Retina (tissue), 1 donor: ENCODE results near the gene KLRK1.
"Not testable (repeated sequence)": the region's sequence is repeated elsewhere in the genome, so short reads cannot be mapped to it uniquely, and the experiment has no call there.

Source experiments
- DNase-seq: peaks from one replicate; pipeline ENCODE4 v3.0.0-alpha.2; 2016

KLRK1 gene

DNA sequence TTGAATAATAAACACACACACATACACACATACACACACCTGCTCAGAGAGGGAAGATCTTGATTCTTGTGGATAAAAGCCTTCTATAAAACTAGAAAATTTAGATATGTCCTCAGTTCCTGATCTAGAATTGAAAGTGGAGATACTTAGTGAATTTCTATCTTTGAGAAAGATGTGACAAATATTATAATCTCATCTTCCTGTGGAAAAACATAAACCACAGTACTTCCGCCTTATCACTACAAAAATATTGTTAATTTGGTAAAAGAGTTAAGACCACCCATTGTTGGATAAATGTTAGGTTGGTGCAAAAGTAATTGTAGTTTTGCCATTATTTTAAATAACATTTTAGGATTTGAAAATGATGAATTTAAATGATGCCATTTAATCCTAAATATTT is at the start of gene KLRK1:
Gene KLRK1, minus strand, starts transcription at position 138 of the 400 bp plus-strand sequence. CDS start 1,231 bp downstream, outside the sequence.
- no peak for DNase-seq

DNA sequence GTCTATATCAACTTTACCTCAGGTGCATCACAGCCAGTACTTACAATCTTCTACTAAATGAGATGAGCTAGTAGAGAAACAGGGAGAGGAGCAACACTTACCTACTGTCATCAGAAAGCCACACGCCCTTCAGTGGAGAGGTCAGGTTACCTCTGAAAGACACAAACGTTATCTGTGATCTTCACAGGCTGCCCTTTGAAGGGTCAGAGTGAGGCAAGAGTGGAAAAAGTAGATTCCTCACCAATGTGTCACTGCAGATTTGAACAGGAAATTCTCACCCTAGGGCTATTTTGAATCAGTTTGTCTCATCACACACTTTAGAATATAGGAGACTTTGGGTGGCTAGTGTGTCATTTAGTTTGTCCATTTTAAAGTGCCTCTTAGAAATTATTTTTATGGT is 47.8 kb upstream of the KLRK1 start:
- DNase-seq: not testable (repeated sequence)

DNA sequence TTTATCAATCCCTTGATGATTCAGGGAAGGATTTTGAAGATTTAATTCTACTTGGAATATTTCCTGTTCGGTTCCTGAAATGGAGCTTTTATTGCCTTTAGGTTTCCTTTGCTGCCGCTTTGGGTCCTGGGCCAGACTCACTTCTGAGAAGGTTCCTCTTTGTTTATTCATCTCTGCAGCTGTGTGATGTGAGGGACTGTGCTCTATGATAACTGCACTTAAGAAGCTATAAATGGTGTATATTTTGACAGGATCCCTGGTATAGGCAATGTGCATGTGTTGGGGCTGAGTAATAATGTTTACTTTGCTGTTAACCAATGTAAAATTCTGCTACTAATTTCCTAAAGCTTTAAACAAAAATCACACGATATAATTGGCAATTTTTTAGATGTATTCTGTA is 46.0 kb upstream of the KLRK1 start, which contains the start of gene KLRC2:
Gene KLRC2, minus strand, starts transcription at position 195 of the 400 bp plus-strand sequence. Its CDS starts 24 bp downstream, at position 171.
- DNase-seq: not testable (repeated sequence)

DNA sequence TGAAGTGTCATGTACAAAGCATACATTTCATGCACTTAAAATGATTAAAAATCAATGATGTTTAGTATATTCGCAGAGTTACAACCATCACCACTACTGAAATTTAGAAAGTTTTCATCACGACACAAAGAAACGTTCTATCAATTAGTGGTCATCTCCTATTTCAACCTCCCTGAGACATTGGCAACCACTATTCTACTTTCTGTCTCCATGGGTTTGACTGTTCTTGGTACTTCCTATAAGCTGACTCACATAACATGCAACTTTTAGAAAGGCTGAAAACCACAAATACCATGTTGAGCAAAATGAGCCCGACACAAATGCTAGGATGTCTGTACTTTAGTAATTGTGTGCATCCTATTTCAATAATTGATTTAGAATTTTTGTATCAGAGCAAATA is 40.8 kb upstream of the KLRK1 start:
- not testable (repeated sequence) for DNase-seq

DNA sequence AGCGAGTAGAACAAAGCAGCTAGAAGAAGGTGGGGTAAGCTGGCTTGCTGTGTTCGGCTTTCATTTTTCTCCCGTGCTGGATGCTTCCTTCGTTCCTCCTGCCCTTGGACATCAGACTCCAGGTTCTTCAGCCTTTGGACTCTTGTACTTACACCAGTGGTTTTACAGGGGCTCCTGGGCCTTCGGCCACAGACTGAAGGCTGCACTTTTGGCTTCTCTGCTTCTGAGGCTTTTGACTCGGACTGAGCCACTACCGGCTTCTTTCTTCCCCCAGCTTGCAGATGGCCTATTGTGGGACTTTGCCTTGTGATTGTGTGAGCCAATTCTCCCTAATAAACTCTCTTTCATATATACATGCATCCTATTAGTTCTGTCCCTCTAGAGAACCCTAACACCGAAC is 36.1 kb upstream of the KLRK1 start:
- DNase-seq: not testable (repeated sequence)

DNA sequence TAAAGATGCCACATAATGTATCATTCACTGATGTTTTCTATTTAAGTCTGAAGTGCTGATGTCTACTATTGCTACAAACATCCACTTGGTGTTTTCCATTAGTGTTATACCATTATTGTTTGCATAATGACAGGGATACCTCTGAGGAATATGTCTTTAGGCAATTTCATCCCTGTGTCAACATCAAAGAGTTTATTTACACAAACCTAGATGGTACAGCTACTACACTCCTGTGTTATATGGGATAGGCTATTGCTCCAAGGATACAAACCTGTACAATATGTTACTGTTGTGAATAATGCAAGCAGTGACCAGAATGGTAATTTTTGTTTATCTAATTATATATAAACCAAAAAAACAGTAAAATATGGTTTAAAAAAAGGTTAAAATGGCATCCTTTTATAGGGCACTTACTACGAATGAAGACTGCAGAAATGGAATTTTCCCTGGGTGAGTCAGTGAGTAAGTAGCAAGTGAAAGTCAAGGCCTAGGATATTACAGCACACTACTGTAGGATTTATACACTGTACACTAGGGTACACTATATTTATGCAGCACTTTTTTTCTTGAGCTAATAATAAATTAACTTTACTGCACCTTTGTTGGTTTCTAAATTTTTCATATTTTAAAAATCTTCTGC is 34.5 kb upstream of the KLRK1 start:
- DNase-seq: not testable (repeated sequence)

DNA sequence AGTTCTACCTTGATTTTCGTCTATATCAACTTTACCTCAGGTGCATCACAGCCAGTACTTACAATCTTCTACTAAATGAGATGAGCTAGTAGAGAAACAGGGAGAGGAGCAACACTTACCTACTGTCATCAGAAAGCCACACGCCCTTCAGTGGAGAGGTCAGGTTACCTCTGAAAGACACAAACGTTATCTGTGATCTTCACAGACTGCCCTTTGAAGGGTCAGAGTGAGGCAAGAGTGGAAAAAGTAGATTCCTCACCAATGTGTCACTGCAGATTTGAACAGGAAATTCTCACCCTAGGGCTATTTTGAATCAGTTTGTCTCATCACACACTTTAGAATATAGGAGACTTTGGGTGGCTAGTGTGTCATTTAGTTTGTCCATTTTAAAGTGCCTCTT is 32.3 kb upstream of the KLRK1 start:
- DNase-seq: not testable (repeated sequence)

DNA sequence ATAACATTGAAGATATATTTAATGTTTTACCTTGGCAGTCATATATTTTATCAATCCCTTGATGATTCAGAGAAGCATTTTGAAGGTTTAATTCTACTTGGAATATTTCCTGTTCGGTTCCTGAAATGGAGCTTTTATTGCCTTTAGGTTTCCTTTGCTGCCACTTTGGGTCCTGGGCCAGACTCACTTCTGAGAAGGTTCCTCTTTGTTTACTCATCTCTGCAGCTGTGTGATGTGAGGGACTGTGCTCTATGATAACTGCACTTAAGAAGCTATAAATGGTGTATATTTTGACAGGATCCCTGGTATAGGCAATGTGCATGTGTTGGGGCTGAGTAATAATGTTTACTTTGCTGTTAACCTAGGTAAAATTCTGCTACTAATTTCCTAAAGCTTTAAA is 30.5 kb upstream of the KLRK1 start, which contains the start of gene KLRC3:
Gene KLRC3, minus strand, starts transcription at position 262 of the 400 bp plus-strand sequence. Its CDS starts 45 bp downstream, at position 217.
- DNase-seq: not testable (repeated sequence)

DNA sequence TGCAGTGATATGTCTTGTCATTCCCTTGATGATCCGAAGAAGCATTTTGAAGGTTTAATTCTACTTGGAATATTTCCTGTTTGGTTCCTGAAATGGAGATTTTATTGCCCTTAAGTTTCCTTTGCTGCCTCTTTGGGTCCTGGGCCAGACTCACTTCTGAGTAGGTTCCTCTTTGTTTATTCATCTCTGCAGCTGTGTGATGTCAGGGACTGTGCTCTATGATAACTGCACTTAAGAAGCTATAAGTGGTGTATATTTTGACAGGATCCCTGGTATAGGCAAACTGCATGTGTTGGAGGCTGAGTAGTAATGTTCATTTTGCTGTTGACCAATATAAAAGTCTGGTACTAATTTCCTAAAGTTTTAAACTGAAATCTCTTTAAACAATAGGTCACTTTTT is 19.6 kb upstream of the KLRK1 start, which contains the start of gene KLRC4:
Gene KLRC4, minus strand, starts transcription at position 366 of the 400 bp plus-strand sequence. Its CDS starts 182 bp downstream, at position 184.
- DNase-seq: no peak

DNA sequence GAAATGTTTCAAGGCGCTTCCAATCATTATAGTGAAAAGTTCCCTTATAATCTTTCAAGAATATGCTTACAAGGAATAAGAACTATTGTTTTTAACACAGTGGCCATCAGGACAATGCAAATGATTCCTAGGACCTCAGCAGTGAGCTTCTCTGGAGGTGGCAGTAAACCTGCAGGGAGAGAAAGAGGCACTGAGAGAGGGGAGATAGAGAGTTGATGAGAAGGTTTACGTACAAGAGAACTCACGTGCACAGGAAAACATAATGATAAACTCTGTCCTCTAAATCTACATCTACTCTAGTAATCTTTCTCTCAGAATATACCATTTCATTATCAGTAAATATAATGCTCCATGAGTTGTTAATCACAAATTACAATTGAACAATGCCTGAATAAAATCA is 19.0 kb upstream of the KLRK1 start:
- DNase-seq: no peak

DNA sequence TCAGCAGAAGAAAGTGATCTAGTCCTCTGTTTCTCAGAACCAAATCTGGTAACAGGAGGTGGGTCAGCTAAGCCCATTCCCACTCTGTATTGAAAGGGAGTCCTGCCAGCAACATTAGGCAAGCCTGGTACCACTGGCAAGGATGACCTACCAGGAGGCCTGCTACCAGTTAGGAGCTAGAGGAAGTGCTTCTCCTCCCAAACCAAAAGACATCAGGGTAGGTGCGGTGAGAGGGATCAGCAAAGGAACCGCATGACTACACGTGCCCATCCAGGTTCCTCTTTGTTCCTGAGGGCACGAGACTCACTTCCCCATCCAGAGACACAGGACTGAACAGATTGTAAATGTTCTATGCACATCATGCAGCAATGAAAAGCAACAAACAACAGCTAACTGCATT is 16.9 kb upstream of the KLRK1 start:
- no peak for DNase-seq

DNA sequence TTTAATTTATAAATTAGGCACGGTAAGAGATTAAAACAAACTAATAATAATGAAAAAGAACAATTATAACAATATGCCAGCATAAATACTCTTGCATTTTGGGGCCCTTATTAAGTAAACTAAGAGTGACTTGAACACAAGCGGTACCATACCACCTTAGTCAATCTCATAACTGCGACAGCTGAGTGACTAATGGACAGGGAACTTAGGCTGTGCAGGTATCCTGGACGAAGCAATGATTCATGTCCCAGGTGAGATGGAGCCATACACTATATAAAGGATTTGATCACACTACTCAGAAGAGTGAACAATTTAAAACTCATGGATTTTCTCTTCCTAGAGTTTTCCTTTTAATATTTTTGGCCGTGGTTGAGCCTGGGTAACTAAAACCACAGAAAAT is 15.5 kb upstream of the KLRK1 start:
- DNase-seq: no peak

DNA sequence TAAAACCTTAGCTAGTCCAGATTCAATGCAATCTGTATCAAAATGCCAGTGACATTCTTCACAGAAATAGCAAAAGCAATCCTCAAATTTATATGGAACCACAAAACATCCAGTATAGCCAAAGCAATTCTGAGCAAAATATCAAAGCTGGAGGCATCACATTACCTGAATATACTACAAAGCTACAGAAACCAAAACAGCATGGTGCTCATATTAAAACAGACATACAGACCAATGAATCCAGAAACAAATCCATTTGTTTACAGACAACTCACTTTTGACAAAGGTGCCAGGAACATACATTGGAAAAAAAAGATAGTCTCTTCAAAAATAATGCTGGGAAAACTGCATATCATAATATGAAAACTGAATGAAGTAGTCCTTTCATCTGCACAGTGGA is 15.0 kb upstream of the KLRK1 start:
- no peak for DNase-seq

DNA sequence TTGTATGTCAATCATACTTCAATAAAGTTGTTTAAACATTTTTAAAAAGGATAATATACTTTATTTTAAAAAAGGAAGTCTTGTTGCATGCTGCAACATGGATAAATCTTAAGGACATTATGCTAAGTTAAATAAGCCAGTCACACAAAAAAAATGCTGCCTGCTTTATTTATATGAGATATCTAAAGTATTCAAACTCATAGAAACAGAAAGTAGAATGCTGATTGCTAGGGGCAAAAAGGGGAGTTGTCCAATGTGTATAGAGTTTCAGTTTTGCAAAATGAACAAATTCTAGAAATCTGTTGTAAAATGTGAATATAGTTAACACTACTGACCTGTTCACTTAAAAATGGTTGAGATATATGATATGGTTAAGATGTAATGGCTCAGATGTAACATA is 11.0 kb upstream of the KLRK1 start:
- DNase-seq: no peak

DNA sequence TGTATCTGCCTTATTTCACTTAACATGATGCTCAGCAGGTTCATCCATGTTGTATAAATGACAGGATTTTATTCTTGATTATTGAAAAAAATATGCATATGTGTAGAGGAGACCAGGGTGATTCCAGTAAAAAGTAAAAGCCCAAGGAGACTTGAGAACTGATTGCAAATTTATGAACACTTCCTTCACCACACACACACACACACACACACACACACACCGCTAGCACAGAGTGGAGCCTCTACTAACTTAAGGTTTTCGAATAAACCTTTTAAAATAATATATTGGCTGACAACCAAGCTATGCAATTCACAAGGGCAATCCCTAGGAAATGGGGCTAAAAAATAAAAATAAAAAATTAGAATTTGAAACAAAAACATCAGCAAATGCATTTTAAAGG is 8.3 kb upstream of the KLRK1 start:
- DNase-seq: no peak

DNA sequence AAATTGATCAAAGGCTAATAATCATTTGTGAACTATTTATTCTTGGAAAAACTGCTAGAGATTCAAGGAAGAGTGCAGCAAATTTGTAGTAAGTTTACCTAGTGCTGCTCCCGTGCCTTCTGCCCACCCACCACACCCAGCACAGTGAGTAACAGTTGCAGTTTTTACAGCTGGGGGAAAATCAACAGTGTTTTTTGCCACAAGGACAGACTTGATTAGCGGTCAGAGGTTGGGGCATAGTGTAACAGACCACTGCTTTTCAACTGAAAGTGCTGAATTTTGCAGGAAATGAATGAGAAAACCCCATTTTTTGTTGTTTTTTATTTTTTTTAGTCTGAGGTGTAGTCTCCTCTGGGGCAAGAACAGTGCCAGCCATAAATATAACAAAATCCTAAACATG is 7.5 kb upstream of the KLRK1 start:
- no peak for DNase-seq

DNA sequence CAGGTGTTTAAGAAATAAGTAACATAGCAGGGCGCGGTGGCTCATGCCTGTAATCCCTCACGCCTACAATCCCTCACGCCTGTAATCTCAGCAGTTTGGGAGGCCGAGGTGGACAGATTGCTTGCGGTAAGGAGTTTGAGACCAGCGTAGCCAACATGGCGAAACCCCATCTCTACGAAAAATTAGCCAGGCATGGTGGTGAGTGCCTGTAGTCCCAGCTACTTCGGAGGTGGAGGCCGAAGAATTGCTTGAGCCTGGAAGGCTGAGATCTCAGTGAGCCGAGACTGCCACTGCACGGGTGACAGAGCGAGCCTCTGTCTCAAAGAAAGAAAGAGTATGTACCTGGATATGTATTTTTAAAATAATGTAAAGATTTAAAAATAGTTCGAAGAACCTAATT is 6.3 kb upstream of the KLRK1 start:
- DNase-seq: not testable (repeated sequence)

DNA sequence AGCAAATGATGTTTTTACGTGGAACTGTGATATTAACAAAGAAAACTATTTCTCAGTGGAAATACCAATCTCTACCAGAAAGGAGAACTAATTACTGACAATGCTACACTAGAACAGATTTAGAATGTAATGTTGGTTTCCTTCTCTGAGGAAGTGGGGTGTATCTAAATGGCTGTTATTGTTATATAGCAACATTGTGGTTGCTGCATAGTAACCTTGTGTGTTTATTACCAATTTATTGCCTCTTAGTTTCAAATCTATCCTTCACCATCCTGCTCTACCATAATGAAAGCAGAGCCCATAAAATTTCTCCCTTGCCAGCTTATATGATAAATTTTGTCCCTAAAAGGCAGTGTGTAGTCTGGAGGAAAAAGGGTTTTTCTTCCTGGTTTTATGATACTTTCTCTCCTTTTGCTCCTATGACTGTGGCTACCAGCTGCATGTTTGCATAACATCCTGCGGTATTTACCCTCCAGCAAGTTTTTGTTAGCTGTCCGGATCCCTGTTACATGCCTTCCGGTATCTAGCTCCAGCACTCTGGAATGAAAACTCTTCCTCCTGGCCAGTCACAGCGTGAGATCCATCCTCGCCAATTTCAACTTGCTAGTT is 5.7 kb upstream of the KLRK1 start:
- no peak for DNase-seq

DNA sequence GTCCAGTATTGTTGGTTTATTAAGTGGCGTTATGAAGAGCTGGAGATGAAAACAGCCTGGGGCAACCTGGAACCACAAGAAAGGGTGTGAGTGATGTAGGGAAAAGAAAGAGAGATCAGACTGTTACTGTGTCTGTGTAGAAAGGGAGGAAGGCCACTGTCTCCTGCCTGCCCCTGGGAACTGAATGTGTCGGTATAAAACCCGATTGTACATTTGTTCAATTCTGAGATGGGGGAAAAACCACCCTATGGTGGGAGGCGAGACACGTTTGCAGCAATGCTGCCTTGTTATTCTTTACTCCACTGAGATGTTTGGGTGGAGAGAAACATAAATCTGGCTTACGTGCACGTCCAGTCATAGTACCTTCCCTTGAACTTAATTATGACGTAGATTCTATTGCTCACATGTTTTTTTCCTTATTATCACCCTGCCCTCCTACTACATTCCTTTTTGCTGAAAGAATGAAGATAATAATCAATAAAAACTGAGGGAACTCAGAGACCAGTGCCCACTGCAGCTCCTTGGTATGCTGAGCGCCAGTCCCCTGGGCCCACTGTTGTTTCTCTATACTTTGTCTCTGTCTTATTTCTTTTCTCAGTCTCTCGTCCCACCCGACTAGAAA is 4.8 kb upstream of the KLRK1 start:
- not testable (repeated sequence) for DNase-seq

DNA sequence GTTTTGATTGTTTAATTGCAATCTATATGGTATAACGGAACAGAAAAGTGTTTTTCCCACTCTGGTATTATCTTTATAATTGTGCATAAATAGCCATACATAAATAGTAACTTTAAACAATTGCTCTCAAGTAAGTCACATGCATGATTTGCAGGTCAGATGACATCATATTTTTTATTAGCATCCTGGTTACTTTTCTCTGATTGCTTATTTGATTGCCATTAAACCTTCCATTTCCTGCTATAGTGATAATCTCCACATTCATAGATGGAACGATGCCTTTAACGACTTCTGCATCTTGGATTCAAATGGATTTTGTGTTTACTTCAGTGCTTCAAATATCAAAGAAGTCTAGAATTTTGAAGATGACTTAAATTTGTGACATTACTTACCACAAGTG is 3.5 kb upstream of the KLRK1 start:
- no peak for DNase-seq

DNA sequence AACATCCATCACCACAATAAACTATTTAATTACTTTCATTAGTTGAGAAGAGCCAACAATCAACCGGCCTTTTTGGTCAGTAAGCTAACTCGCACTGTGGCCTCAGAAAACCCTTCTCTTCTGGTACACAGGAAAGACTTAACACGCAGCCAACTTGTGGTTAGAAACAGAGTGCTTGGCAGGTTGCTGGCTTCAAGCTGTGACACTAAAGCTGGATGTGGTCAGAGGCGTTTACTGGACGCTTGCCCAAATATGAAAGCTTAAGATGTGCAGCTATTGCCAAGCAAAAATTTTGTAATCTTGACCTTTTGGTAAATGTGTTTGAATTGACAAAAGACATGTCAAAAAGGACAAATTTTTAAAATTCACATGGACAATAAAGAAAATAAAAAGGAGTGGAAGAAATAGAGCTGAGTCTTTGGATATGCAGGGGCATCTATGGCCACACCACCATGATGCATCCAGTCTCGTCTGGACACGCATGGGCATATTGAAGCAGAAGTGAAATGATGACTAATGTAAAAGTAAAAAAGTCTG is 2.6 kb upstream of the KLRK1 start:
- no peak for DNase-seq

DNA sequence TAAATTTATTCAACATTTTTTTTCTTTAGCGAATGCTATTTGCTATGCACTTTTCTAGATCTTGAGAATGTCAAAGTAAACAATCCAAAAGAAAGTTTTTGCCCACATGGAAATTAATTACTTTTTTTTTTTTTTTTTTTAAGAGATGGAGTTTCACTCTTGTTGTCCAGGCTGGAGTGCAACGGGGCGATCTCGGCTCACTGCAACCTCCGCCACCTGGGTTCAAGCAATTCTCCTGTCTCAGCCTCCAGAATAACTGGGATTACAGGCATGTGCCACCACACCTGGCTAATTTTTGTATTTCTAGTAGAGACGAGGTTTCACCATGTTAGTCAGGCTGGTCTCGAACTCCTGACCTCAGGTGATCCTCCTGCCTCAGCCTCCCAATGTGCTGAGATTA is 1.1 kb upstream of the KLRK1 start:
- DNase-seq: not testable (repeated sequence)

DNA sequence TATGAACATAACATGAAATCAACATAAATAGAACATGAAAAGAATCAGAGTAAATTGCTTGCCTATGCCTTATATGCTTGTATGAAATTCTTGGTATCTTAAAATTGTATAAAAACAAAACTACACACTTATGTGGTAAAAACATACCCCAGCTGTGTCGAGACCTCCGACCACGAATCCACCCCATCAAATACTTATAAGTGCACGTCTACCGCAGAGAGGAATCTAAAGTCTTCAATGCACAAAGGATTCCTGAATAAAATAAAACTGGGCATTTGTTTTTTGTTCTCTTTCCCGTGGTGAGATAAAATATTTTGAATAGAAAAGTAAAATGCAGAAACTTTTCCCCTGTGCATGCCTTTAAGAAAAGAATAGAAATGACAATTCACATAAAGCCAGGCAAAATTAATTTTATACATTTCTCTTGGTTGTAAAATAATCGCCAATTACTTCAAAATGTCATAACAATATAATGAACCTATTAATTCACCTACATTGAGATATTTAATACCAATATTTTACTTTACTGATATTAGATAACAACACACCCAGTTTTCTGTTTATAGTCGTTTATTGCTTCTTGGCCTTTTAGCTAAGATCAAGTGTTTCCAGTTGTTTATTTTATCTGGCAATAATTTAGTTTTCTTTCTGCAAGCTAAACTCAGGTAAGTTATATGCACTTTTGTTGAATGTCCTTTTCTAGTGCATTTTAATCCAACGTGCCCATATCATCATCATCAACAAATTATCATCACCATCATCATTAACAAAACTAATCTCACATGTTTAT is 1.0 kb downstream of the KLRK1 start:
- no peak for DNase-seq
